Measurements from ENCODE around the gene IGF1R. TPM values are rescaled to one million over a fixed set of nuclear protein-coding genes. Genes with fewer than 3 reads are reported as not detected.
A peak's percentile ranks its signal among the peaks of the same experiment; 100 is the strongest.

Gene IGF1R
- polyA plus RNA-seq, 1 experiment: 36.2 TPM

DNA sequence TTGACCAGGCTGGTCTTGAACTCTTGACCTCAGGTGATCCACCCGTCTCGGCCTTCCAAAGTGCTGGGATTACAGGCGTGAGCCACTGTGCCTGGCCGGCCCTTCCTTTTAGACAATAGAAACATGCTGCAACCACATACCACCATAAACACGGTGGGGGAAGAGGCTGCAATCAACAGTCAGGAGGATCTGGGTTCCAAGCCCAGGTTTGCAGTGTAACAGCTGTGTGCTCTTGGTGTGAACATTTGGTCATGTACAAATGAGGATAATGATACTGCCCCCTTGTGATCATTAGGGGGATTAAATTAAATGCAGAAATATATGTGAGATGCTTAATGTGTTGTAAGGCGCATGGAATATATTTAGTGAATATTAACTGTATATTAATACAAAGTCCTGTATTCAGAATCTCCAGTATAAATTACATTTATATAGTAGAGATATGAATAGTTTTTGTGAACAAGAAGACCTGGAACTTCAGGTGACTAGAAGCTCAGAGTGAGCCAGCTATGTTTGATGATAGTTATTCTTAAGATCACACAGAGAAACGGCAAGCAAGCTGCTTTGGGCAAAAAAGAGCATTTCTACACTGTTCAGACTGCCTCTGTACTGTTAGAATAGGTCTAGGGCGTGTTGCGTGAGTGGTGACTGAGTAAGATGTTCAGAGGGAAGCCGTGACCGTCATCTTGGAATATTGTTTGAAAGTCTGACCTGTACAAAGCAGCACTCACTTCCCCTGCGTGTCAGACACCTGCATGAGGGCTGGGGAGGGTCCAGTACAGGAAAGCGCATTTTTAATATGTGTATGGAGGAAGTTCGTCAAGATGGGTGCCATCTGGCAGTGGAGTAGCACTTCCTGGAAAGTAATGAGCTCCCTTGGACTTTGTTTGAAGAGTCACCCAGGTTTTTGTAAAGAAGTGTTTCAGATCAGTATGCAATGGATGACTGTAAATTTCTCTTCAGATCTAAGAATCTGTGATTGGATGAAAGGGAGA, 233.5 kb downstream of the IGF1R start:
- POLR2A ChIA-PET: interaction anchor here (0.6 kb wide), 1 partner anchor 114 kb away, joined by 4 read pairs; no protein-coding TSS in a partner anchor
- DNase-seq (ENCODE audit: low read depth): no peak
- CTCF ChIA-PET: interaction anchor here (0.6 to 3.1 kb wide), 28 partner anchors 8 to 384 kb away, joined by 3 to 16 read pairs (median 4); no protein-coding TSS in a partner anchor

DNA sequence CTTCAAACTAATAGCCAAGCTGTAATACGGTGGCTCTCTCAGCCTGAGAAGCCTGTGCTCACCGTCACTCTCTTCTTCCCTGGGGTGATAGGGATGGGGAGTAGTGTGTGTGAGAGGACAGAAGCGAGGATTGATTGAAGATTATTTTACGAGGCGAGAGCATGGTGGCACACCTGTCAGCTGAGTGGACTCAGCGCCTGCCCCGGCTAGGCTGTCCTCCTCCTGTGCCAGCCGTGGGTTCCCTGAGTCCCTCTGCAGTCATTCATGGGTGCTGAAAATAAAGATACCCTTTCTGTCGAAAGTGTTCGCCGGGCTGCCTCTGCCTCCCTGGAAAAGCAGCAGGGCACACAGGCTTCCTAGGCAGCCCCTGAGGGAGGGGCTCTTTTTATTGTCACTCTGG, 235.1 kb downstream of the IGF1R start:
- POLR2A ChIA-PET: no interaction called here
- no peak for DNase-seq (ENCODE audit: low read depth)
- CTCF ChIA-PET: interaction anchor here (1.0 to 3.1 kb wide), 3 partner anchors 101 to 174 kb away, joined by 3 to 10 read pairs (median 6); no protein-coding TSS in a partner anchor
- TF ChIP-seq, protein P1, sequence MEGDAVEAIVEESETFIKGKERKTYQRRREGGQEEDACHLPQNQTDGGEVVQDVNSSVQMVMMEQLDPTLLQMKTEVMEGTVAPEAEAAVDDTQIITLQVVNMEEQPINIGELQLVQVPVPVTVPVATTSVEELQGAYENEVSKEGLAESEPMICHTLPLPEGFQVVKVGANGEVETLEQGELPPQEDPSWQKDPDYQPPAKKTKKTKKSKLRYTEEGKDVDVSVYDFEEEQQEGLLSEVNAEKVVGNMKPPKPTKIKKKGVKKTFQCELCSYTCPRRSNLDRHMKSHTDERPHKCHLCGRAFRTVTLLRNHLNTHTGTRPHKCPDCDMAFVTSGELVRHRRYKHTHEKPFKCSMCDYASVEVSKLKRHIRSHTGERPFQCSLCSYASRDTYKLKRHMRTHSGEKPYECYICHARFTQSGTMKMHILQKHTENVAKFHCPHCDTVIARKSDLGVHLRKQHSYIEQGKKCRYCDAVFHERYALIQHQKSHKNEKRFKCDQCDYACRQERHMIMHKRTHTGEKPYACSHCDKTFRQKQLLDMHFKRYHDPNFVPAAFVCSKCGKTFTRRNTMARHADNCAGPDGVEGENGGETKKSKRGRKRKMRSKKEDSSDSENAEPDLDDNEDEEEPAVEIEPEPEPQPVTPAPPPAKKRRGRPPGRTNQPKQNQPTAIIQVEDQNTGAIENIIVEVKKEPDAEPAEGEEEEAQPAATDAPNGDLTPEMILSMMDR (IDR thresholded peaks at IDR 0.05; ENCODE audit: insufficient read depth, low read depth, low read length): no peak
- Histone ChIP-seq H3K27me3 (ENCODE audit: control insufficient read depth, insufficient read depth, low read length) (no peaks in the 10 kb centered on the region), H3K4me3 (ENCODE audit: low read depth, low read length) (no peak overlapping the region), H3K36me3 (ENCODE audit: control insufficient read depth, insufficient read depth, low read length) (no peaks in the 10 kb centered on the region)

More for the DNA sequence above, 233.5 kb downstream of the IGF1R start:
- Histone ChIP-seq H3K27me3 (ENCODE audit: control insufficient read depth, insufficient read depth, low read length) (no peaks in the 10 kb centered on the region), H3K36me3 (ENCODE audit: control insufficient read depth, insufficient read depth, low read length) (no peaks in the 10 kb centered on the region), H3K4me3 (ENCODE audit: low read depth, low read length) (no peak overlapping the region)
- TF ChIP-seq, protein P1 (IDR thresholded peaks at IDR 0.05; ENCODE audit: insufficient read depth, low read depth, low read length): peak; percentile 37; the same call in 1 of the 2 replicates

DNA sequence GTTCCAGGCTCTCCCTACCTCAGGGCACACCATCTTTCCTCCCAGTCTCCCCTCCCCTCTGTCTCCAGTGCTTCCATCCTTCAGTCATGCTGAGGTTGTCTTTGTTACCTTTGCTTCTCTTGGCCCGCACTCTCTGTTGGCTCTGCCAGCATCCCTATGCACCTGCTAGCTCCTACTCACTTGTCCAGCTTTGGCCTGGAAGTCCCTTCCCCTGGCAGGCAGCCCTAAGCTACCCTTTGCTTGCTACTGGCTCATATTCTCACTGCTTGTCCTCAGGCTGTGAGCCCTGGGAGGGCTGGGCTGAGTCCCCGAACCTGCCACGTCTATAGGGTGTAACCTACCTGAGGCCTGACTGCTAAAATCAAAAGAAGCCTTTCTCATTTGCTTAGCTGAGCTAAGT, 236.6 kb downstream of the IGF1R start:
- H3K4me3 ChIP-seq (ENCODE audit: low read depth, low read length): no peak overlapping the region
- no peaks in the 10 kb centered on the region for H3K36me3 ChIP-seq (ENCODE audit: control insufficient read depth, insufficient read depth, low read length)
- POLR2A ChIA-PET: no interaction called here
- CTCF ChIA-PET: interaction anchor here (0.7 to 1.0 kb wide), 3 partner anchors 10 to 18 kb away, joined by 3 to 4 read pairs (median 3); no protein-coding TSS in a partner anchor
- TF ChIP-seq, protein P1 (IDR thresholded peaks at IDR 0.05; ENCODE audit: insufficient read depth, low read depth, low read length): no peak
- no peaks in the 10 kb centered on the region for H3K27me3 ChIP-seq (ENCODE audit: control insufficient read depth, insufficient read depth, low read length)
- no peak for DNase-seq (ENCODE audit: low read depth)

DNA sequence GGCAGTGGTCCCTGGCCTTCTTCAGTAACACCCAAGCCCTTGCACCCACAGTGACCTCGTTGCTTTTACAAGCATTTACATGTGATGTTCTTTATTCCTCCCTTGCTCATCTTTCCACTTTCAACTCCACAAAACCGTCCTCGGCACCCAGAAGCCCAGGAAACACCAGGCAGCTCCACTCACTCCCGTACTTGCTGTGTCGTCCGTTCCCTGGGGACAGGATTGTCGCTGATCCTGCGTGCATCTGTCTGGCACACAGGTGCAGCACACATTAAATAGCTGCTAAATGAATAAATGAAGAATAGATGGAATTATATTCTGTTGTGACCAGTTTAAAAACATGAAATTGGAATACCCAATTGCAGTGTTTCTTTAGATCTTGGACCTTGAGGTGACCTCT, 239.6 kb downstream of the IGF1R start:
- no peak for DNase-seq (ENCODE audit: low read depth)
- Histone ChIP-seq H3K27me3 (ENCODE audit: control insufficient read depth, insufficient read depth, low read length) (no peaks in the 10 kb centered on the region), H3K4me3 (ENCODE audit: low read depth, low read length) (no peak overlapping the region), H3K36me3 (ENCODE audit: control insufficient read depth, insufficient read depth, low read length) (peaks cover 3% of the 10 kb centered on the region; the same call in 1 of the 2 replicates)
- CTCF ChIA-PET: interaction anchor here (1.2 kb wide), 1 partner anchor 17 kb away, joined by 3 read pairs; no protein-coding TSS in a partner anchor
- TF ChIP-seq, protein P1 (IDR thresholded peaks at IDR 0.05; ENCODE audit: insufficient read depth, low read depth, low read length): no peak
- POLR2A ChIA-PET: no interaction called here
